Erythroblast (primary cell): ENCODE data around the gene BST2.

Experiments used
- GATA1 ChIP-seq: IDR thresholded peaks from 2 replicates; pipeline ENCODE4 v1.6.1; 2011; ENCODE audit warnings: low read depth, mild to moderate bottlenecking, control low read depth, low read length, moderate library complexity
- POLR2A ChIP-seq: IDR thresholded peaks from 2 replicates; pipeline ENCODE4 v1.6.1; 2011; ENCODE audit warnings: mild to moderate bottlenecking, low read length

DNA sequence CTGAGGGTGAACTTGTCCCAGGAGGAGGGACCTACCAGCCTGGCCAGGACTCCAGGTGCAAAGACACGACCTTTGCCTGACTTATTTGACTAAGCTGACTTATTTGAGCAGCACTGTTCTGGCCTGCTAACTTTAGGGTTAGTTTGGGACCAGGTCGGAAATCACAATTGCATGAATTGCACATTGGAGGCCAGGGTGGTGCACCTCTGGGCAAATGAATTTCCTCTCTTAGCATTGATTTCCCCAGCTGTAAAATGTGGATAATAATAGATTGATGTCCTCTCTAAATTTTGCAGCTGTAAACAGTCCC lies 1.4 kb upstream of the BST2 start:
- TF ChIP-seq POLR2A (no peak), GATA1 (no peak)
